GM19372 (cell line): ENCODE measurements around the gene PIP4K2A.

Source experiments
- ATAC-seq: cut with Tn5 transposase; IDR thresholded peaks from one replicate; pipeline ENCODE4 v1.9.1; 2021; ENCODE audit warnings: mild to moderate bottlenecking, low read depth, moderate library complexity; ENCODE audit not compliant: unreplicated experiment

PIP4K2A gene

GRCh38 chr10:22625516-22626290 is 88.7 kb downstream of the PIP4K2A start:
- no peak for ATAC-seq

- ATAC-seq: no peak
These were observed 90.1 kb downstream of the PIP4K2A start for GRCh38 chr10:22624287-22624738.

- ATAC-seq: no peak
These were observed 90.6 kb downstream of the PIP4K2A start for GRCh38 chr10:22623633-22624253.

- ATAC-seq: no peak
These were observed 92.1 kb downstream of the PIP4K2A start for GRCh38 chr10:22622242-22622806.

GRCh38 chr10:22621726-22622125 is 92.7 kb downstream of the PIP4K2A start:
- no peak for ATAC-seq

- no peak for ATAC-seq
These were observed 93.4 kb downstream of the PIP4K2A start for GRCh38 chr10:22620929-22621328.

GRCh38 chr10:22620140-22620857 is 94.1 kb downstream of the PIP4K2A start:
- no peak for ATAC-seq

GRCh38 chr10:22619101-22619500 is 95.3 kb downstream of the PIP4K2A start:
- ATAC-seq: no peak

- no peak for ATAC-seq
These were observed 96.1 kb downstream of the PIP4K2A start for GRCh38 chr10:22618078-22618785.

GRCh38 chr10:22617516-22617915 is 96.9 kb downstream of the PIP4K2A start:
- no peak for ATAC-seq

GRCh38 chr10:22617051-22617450 is 97.3 kb downstream of the PIP4K2A start:
- no peak for ATAC-seq

GRCh38 chr10:22615819-22616499 is 98.4 kb downstream of the PIP4K2A start:
- ATAC-seq: peak; percentile 80

GRCh38 chr10:22615101-22615500 is 99.3 kb downstream of the PIP4K2A start:
- ATAC-seq: no peak

- no peak for ATAC-seq
These were observed 101.4 kb downstream of the PIP4K2A start for GRCh38 chr10:22613011-22613410.

GRCh38 chr10:22612318-22612717 is 102.1 kb downstream of the PIP4K2A start:
- ATAC-seq: no peak

GRCh38 chr10:22611425-22612115 is 102.8 kb downstream of the PIP4K2A start:
- ATAC-seq: peak; percentile 52

- no peak for ATAC-seq
These were observed 103.8 kb downstream of the PIP4K2A start for GRCh38 chr10:22610610-22611009.

- ATAC-seq: no peak
These were observed 104.5 kb downstream of the PIP4K2A start for GRCh38 chr10:22609719-22610465.

- ATAC-seq: no peak
These were observed 105.1 kb downstream of the PIP4K2A start for GRCh38 chr10:22609251-22609650.
